Measurements from ENCODE around the gene LMCD1. TPM values are rescaled to one million over a fixed set of nuclear protein-coding genes. Genes with fewer than 3 reads are reported as not detected.
A peak's percentile ranks its signal among the peaks of the same experiment; 100 is the strongest.

Gene LMCD1
- total and polyA plus RNA-seq, 8 donors, result 67.0 to 86.4 (median 79.6) TPM

DNA sequence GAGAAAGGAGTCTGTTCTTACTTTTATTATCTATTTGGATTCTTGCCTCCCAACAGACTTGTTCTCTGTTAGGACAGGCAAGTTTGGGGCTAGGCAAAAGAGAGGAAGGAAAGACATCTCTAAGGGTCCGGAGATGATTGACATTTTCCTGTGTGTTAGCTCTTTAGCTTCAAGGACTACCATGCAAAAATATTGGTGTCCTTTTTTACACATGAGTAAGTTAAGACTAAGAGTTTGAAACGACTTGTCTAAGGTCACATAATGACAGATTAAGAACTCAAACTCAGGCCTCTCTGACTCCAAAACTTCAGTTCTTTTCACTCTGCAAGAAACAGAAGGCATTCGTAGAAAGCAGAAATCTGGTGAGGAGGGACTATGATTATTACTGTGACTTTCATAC, 5.9 kb downstream of the LMCD1 start:
- Histone ChIP-seq H3K27me3 (no peaks in the 10 kb centered on the region), H3K36me3 (no peaks in the 10 kb centered on the region), H3K27ac (peak overlapping the region in 1 of 2 donors; percentile 3), H3K9me3 (no peaks in the 10 kb centered on the region), H3K4me1 (peaks cover 22 to 27% of the 10 kb centered on the region in 2 donors), H3K4me3 (no peak overlapping the region)
- TF ChIP-seq, protein P1, sequence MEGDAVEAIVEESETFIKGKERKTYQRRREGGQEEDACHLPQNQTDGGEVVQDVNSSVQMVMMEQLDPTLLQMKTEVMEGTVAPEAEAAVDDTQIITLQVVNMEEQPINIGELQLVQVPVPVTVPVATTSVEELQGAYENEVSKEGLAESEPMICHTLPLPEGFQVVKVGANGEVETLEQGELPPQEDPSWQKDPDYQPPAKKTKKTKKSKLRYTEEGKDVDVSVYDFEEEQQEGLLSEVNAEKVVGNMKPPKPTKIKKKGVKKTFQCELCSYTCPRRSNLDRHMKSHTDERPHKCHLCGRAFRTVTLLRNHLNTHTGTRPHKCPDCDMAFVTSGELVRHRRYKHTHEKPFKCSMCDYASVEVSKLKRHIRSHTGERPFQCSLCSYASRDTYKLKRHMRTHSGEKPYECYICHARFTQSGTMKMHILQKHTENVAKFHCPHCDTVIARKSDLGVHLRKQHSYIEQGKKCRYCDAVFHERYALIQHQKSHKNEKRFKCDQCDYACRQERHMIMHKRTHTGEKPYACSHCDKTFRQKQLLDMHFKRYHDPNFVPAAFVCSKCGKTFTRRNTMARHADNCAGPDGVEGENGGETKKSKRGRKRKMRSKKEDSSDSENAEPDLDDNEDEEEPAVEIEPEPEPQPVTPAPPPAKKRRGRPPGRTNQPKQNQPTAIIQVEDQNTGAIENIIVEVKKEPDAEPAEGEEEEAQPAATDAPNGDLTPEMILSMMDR (IDR thresholded peaks at IDR 0.05), result no peak
- intact Hi-C loops (cut with DNase I), result no loop called here
- no peak for ATAC-seq
- no peak for DNase-seq

DNA sequence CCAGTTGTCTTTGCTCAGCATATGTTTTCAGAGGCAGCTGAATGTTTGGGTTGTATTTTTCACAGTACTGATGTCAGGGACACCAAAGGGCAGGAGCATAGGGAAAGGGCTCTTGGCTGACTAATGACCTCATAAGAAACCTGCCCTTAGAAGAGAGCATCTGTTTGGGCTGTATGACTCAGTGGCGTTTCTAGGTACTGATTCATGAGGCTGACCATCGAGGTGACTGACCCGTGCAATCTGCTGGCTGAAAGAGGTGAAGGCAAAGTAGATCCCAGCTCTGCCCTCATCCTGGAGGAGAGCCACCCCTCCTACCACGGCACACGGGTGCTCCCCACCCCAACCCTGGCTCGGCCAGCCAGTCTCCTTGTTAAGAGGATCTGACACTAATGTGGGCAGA, 8.3 kb downstream of the LMCD1 start:
- H3K27ac ChIP-seq, result peak overlapping the region in 1 of 2 donors; percentile 24
- no peaks in the 10 kb centered on the region for H3K9me3 ChIP-seq
- no peak overlapping the region for H3K4me3 ChIP-seq
- TF ChIP-seq, protein P1 (IDR thresholded peaks at IDR 0.05), result no peak
- intact Hi-C loops (cut with DNase I), result no loop called here
- ATAC-seq, result peak; percentile 12
- DNase-seq, result no peak
- H3K36me3 ChIP-seq, result no peaks in the 10 kb centered on the region
- no peaks in the 10 kb centered on the region for H3K27me3 ChIP-seq
- peaks cover 22 to 27% of the 10 kb centered on the region in 2 donors for H3K4me1 ChIP-seq

GRCh38 chr3:8512234-8512633, 10.6 kb downstream of the LMCD1 start:
- H3K27me3 ChIP-seq, result no peaks in the 10 kb centered on the region
- H3K9me3 ChIP-seq, result no peaks in the 10 kb centered on the region
- peaks cover 5 to 23% of the 10 kb centered on the region in 2 donors for H3K4me1 ChIP-seq
- TF ChIP-seq, protein P1 (IDR thresholded peaks at IDR 0.05), result no peak
- intact Hi-C loops (cut with DNase I), result no loop called here
- H3K36me3 ChIP-seq, result no peaks in the 10 kb centered on the region
- DNase-seq (no peak), ATAC-seq (no peak)
- no peak overlapping the region for H3K4me3 ChIP-seq
- no peak overlapping the region for H3K27ac ChIP-seq

DNA sequence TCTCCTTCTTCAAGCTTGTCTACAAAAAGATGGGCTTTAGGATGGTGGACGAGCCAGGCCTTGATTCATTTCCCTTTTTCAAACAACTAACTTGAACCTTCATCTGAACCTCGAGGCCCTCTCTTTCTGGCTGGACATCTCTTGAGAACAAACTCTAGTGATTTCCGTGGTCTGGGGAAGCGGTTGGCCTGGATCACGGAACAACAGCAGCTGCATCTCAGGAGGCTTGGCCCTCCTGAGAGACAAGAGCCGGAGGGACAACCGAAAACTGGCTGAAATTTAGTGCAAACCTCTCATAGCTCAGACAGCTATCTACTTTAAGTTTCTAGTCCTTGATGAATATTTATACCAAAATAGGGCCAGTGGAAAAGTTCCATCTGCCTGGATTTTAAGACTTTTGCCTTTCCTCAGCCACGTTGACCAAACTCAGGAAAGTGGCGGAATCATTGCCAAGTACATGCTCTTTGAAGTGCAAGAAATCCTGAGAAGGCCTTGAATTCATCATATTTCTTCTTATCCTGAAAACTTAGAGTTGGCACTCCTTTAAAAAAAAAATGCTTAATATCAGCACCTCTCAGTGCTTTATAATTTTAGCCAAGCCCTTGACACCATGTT, 14.5 kb downstream of the LMCD1 start:
- no peak for ATAC-seq
- no peaks in the 10 kb centered on the region for H3K9me3 ChIP-seq
- no peaks in the 10 kb centered on the region for H3K27me3 ChIP-seq
- intact Hi-C loops (cut with DNase I), result no loop called here
- TF ChIP-seq, protein P1 (IDR thresholded peaks at IDR 0.05), result no peak
- H3K27ac ChIP-seq, result peak overlapping the region; percentile 45 to 49
- H3K4me1 ChIP-seq, result peaks cover 3 to 32% of the 10 kb centered on the region in 2 donors
- DNase-seq, result no peak
- H3K4me3 ChIP-seq, result no peak overlapping the region
- no peaks in the 10 kb centered on the region for H3K36me3 ChIP-seq

- TF ChIP-seq, protein P1 (IDR thresholded peaks at IDR 0.05), result no peak
- Histone ChIP-seq H3K4me1 (peaks cover 3 to 35% of the 10 kb centered on the region in 2 donors), H3K27ac (peak overlapping the region in 1 of 2 donors; percentile 49), H3K27me3 (no peaks in the 10 kb centered on the region), H3K9me3 (no peaks in the 10 kb centered on the region), H3K36me3 (no peaks in the 10 kb centered on the region), H3K4me3 (no peak overlapping the region)
- intact Hi-C loops (cut with DNase I), result no loop called here
- no peak for DNase-seq
- ATAC-seq, result no peak
These were observed 15.2 kb downstream of the LMCD1 start for GRCh38 chr3:8516783-8517182.
